Measurements from ENCODE around the gene LRRC2.

DNA sequence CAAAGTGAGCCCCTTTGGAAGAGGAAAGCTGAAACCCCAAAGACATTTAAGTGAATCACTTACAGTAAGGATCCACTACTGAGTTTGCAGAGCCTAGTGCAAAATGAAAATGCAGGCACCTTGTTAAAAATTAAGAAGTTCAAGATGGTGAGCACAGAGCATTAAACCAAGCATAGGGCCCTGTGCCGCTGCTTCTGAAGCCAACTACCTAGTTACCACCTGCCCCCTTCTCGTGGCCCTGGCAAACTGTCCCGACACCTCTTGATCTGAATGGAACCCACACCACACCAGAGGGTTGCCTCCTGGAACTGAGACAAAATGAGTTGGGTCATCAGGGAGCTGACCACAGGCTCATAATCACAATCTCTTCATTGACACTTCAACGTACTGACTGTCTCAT, 25.6 kb downstream of the LRRC2 start:
- TF ChIP-seq FOS (IDR thresholded peaks at IDR 0.05; ENCODE audit: borderline replicate concordance, insufficient read depth, low read length) (no peak), CTCF (IDR thresholded peaks at IDR 0.05; ENCODE audit: extremely low read depth in 1 of 2, insufficient read depth in 1 of 2, low read depth in 1 of 2, low read length in 2 of 2) (no peak), POLR2A (IDR thresholded peaks at IDR 0.05; ENCODE audit: low read depth, low read length) (no peak), EZH2 (IDR thresholded peaks at IDR 0.05; ENCODE audit: borderline replicate concordance, low read depth, low read length, severe bottlenecking) (no peak), POLR2AphosphoS5 (IDR thresholded peaks at IDR 0.05; ENCODE audit: insufficient read depth, low read depth, low read length) (no peak)
